Smooth muscle cell (in vitro differentiated cells): ENCODE results near the gene PGGT1B. TPM values are rescaled to one million over a fixed set of nuclear protein-coding genes. Genes with fewer than 3 reads are reported as not detected.

Experiments
- DNase-seq: peaks from one replicate; lab custom pipeline; 2025; ENCODE audit not compliant: unreplicated experiment; lab: John Stamatoyannopoulos, UW
- H2AFZ ChIP-seq: fragments of 200-600 bp; sonication (generic); 2 replicates; pipeline ENCODE4 v1.6.0; 2016; ENCODE audit warnings: antibody characterized with exemption, low read depth, mild to moderate bottlenecking
- H3F3A ChIP-seq: fragments of 200-600 bp; sonication (generic); 2 replicates; pipeline ENCODE4 v1.6.0; 2017; ENCODE audit warnings: antibody characterized with exemption, low read depth
- H3K27ac ChIP-seq: fragments of 200-600 bp; sonication (generic); 2 replicates; pipeline ENCODE4 v1.5.1; 2016; ENCODE audit warnings: low read depth, mild to moderate bottlenecking
- H3K27me3 ChIP-seq: fragments of 200-600 bp; sonication (generic); 2 replicates; pipeline ENCODE4 v1.6.1; 2016; ENCODE audit warnings: low read depth, mild to moderate bottlenecking
- H3K36me3 ChIP-seq: fragments of 200-600 bp; sonication (generic); 2 replicates; pipeline ENCODE4 v1.5.1; 2016; ENCODE audit warnings: low read depth
- H3K4me1 ChIP-seq: fragments of 200-600 bp; sonication (generic); 2 replicates; pipeline ENCODE4 v1.5.1; 2016; ENCODE audit warnings: low read depth
- H3K4me2 ChIP-seq: fragments of 200-600 bp; sonication (generic); 2 replicates; pipeline ENCODE4 v1.6.0; 2016; ENCODE audit warnings: mild to moderate bottlenecking
- H3K4me3 ChIP-seq: fragments of 200-600 bp; sonication (generic); 2 replicates; pipeline ENCODE4 v1.5.1; 2016; ENCODE audit warnings: mild to moderate bottlenecking
- H3K79me2 ChIP-seq: fragments of 200-600 bp; sonication (generic); 2 replicates; pipeline ENCODE4 v1.6.0; 2016; ENCODE audit warnings: low read depth, mild to moderate bottlenecking
- H3K9ac ChIP-seq: fragments of 200-600 bp; sonication (generic); 2 replicates; pipeline ENCODE4 v1.6.0; 2016; ENCODE audit warnings: low read depth
- H3K9me3 ChIP-seq: fragments of 200-600 bp; sonication (generic); replicated peaks from 2 replicates; pipeline ENCODE4 v1.5.1; 2016; ENCODE audit warnings: low read depth
- H4K20me1 ChIP-seq: fragments of 200-600 bp; sonication (generic); 2 replicates; pipeline ENCODE4 v1.6.0; 2016; ENCODE audit warnings: low read depth
- WGBS: methylation state at CpG from one replicate; pipeline ENCODE4 v1.1.7; 2016; ENCODE audit warnings: low lambda C conversion rate; 5-methylcytosine and 5-hydroxymethylcytosine counted together
- polyA plus RNA-seq: library from polyadenylated mRNA; unstranded; fragments of >200 nt; fragmentation: Nextera tagmentation; extraction: Ambion mirVana; gene quantifications from 2 replicates; pipeline ENCODE4 v1.2.1, GENCODE V29; 2016
- total RNA-seq: library from RNA; depleted of rRNA; stranded (reverse); fragments of >200 nt; gene quantifications from 2 replicates; pipeline ENCODE4 v1.2.3, GENCODE V29; 2014
- TF ChIP-seq, protein P1 (sequence below): fragments of 200-600 bp; sonication (generic); IDR thresholded peaks from 2 replicates; pipeline ENCODE4 v1.5.1; 2017; ENCODE audit warnings: borderline replicate concordance, mild to moderate bottlenecking, antibody characterized with exemption; ENCODE audit not compliant: insufficient read depth, poor library complexity, severe bottlenecking

PGGT1B gene
- total and polyA plus RNA-seq, 2 experiments from 2014 or later, result 5.7 to 13.1 TPM

DNA sequence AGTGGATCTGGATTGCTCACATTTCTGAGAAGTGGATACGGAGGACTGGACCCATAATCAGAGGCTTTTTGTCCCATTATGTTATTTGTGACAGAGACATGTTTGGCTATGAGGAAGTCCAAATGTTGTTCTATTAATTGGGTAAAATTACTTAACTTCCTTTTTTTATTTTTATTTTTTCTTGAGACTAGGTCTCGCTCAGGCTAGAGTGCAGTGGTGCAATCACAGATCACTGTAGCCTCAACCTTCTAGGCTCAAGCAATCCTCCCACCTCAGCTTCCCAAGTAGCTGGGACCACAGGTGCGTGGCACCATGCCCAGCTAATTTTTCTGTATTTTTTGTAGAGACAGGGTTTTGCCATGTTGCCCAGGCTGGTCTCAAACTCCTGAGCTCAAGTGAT, 11.9 kb upstream of the PGGT1B start:
- no peaks in the 10 kb centered on the region for H3K27me3 ChIP-seq

DNA sequence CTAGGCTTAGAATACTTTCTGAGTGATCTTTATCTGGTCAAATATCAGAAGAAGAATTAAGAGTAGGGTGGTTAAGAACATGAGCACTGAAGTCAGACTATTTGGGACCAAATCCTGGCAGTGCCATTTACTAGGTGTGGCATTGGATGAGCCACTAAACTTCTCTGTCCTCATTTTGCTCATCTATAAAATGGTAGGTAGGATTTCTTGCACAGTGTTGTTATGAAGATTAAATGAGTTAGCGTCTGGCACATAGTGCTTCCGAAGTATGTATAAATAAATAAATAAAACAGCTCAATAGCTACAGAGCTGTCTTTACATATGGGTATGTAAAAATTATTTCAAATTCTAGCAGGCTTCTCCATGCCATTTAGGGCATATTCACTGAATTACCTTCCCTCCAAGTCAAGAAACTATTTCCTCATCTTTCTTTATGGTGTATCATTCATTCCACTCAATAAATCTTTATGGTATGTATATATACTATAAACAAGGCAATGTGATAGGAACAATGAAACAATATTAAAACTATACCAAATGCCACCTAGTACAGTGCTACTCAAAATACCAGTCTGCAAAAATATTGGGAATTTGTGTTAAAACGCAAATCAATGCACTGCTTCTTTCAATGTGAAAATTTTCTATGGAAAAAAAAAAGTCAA, 9.8 kb upstream of the PGGT1B start:
- H3K9me3 ChIP-seq, result no peaks in the 10 kb centered on the region
- H3F3A ChIP-seq, result no peaks in the 10 kb centered on the region
- no peak overlapping the region for H3K4me2 ChIP-seq
- 64% methylated on average over 3 of the region's 3 CpGs for WGBS
- H2AFZ ChIP-seq, result no peak overlapping the region
- DNase-seq, result no peak
- H4K20me1 ChIP-seq, result no peaks in the 10 kb centered on the region
- no peak overlapping the region for H3K4me3 ChIP-seq
- TF ChIP-seq, protein P1, sequence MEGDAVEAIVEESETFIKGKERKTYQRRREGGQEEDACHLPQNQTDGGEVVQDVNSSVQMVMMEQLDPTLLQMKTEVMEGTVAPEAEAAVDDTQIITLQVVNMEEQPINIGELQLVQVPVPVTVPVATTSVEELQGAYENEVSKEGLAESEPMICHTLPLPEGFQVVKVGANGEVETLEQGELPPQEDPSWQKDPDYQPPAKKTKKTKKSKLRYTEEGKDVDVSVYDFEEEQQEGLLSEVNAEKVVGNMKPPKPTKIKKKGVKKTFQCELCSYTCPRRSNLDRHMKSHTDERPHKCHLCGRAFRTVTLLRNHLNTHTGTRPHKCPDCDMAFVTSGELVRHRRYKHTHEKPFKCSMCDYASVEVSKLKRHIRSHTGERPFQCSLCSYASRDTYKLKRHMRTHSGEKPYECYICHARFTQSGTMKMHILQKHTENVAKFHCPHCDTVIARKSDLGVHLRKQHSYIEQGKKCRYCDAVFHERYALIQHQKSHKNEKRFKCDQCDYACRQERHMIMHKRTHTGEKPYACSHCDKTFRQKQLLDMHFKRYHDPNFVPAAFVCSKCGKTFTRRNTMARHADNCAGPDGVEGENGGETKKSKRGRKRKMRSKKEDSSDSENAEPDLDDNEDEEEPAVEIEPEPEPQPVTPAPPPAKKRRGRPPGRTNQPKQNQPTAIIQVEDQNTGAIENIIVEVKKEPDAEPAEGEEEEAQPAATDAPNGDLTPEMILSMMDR, result no peak
- H3K36me3 ChIP-seq, result no peaks in the 10 kb centered on the region
- no peaks in the 10 kb centered on the region for H3K4me1 ChIP-seq
- no peak overlapping the region for H3K27ac ChIP-seq
- H3K27me3 ChIP-seq, result no peaks in the 10 kb centered on the region
- H3K9ac ChIP-seq, result no peak overlapping the region
- H3K79me2 ChIP-seq, result no peaks in the 10 kb centered on the region

More for the DNA sequence above, 11.9 kb upstream of the PGGT1B start:
- H3K27ac ChIP-seq, result no peak overlapping the region
- no peak overlapping the region for H3K4me3 ChIP-seq
- H4K20me1 ChIP-seq, result no peaks in the 10 kb centered on the region
- H3K4me2 ChIP-seq, result no peak overlapping the region
- H3K9ac ChIP-seq, result no peak overlapping the region
- H2AFZ ChIP-seq, result no peak overlapping the region
- TF ChIP-seq, protein P1, result no peak
- H3K36me3 ChIP-seq, result no peaks in the 10 kb centered on the region
- no peaks in the 10 kb centered on the region for H3K79me2 ChIP-seq
- 97% methylated on average over 3 of the region's 3 CpGs for WGBS
- no peaks in the 10 kb centered on the region for H3K4me1 ChIP-seq
- no peaks in the 10 kb centered on the region for H3F3A ChIP-seq
- DNase-seq, result no peak
- H3K9me3 ChIP-seq, result no peaks in the 10 kb centered on the region

DNA sequence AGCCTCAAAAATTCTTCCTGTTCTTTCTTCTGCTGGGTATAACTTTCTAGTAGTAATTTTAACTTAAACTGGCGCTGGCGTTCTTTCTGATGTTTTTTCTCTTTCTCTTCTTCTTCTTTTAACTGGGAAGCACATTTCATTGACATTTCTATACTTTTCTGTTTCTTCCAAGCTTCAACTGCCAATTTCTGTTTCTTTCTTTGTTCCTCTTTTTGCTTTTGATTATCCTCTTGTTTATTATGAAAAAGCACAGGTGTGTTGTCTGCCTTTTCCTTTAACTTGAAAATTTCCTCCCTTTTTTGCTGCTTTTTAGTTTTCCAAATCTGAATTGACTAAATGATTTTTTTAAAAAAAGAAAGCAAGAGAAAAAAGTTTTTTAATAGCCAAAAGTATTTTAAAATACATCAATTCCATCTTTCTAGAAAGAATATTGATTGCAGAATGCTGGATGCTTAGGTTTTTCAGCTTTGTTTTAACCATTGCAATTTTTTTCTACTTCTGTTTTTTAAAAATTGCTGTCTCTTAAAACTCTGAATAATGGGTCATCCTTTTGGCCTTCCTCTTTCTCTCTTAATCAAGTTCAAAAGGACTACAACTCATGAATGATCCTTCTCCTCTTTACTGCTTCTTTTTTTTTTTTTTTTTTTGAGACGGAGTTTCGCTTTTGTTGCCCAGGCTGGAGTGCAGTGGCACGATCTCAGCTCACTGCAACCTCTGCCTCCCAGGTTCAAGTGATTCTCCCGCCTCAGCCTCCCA, 8.8 kb upstream of the PGGT1B start:
- Histone ChIP-seq H2AFZ (no peak overlapping the region), H3K27ac (no peak overlapping the region), H3K27me3 (no peaks in the 10 kb centered on the region), H3K4me2 (no peak overlapping the region), H3K9me3 (no peaks in the 10 kb centered on the region), H3K79me2 (no peaks in the 10 kb centered on the region), H3K36me3 (no peaks in the 10 kb centered on the region), H3K4me3 (no peak overlapping the region), H3K4me1 (no peaks in the 10 kb centered on the region), H3K9ac (no peak overlapping the region), H4K20me1 (no peaks in the 10 kb centered on the region), H3F3A (no peaks in the 10 kb centered on the region)
- 94% methylated on average over 6 of the region's 6 CpGs for WGBS
- DNase-seq, result no peak
- TF ChIP-seq, protein P1, result no peak
